Measurements from ENCODE around the gene ICAM2.

DNA sequence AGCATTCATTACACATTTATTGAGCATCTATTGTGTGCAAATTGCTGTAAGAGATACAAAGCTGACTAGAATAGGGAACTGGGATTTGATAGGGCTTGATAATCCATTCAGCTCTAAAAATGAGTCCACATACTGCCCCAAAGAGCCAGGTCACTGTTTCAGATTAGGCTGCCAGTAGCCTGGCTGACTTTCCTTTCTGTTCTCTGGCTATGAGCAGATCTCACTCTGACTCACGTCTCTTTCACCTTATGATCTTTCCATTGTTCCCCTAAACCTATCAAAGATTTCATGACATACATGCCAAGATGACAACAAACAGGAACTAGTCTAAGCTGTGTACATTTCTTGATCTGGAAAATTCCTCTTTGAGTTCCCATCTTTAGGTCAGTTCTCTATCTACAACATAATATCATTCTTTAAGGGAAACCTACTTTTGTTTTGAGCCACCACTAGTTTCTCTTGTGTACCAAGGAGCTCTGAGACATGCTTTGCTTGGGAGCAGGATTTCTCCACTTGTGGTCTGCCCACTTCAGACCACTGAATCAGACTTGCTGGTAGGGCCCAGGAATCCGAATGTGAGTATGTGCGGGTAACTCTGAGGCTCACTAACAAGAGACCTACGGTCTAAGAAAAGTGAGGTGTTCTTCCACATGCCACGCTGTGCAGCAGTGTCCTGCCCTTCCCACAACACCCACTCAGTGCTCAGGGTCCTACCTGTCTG is 40.9 kb upstream of the ICAM2 start:
- TF ChIP-seq RARB (CRISPR knock-in tag; IDR thresholded peaks at IDR 0.05) (no peak), ZFP30 (CRISPR knock-in tag; IDR thresholded peaks at IDR 0.05) (no peak), TCF4 (CRISPR knock-in tag; IDR thresholded peaks at IDR 0.05; ENCODE audit: borderline replicate concordance) (no peak), ZNF70 (CRISPR knock-in tag; IDR thresholded peaks at IDR 0.05) (no peak), ZC3H10 (CRISPR knock-in tag; IDR thresholded peaks at IDR 0.05) (no peak), BACH2 (CRISPR knock-in tag; IDR thresholded peaks at IDR 0.05; ENCODE audit: borderline replicate concordance) (no peak), ESRRG (CRISPR knock-in tag; IDR thresholded peaks at IDR 0.05) (no peak), ARNTL (CRISPR knock-in tag; IDR thresholded peaks at IDR 0.05; ENCODE audit: borderline replicate concordance, low read depth) (no peak)
- TF ChIP-seq, protein P1, sequence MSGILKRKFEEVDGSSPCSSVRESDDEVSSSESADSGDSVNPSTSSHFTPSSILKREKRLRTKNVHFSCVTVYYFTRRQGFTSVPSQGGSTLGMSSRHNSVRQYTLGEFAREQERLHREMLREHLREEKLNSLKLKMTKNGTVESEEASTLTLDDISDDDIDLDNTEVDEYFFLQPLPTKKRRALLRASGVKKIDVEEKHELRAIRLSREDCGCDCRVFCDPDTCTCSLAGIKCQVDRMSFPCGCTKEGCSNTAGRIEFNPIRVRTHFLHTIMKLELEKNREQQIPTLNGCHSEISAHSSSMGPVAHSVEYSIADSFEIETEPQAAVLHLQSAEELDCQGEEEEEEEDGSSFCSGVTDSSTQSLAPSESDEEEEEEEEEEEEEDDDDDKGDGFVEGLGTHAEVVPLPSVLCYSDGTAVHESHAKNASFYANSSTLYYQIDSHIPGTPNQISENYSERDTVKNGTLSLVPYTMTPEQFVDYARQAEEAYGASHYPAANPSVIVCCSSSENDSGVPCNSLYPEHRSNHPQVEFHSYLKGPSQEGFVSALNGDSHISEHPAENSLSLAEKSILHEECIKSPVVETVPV (CRISPR knock-in tag; IDR thresholded peaks at IDR 0.05) = no peak
- TF ChIP-seq, protein P2, sequence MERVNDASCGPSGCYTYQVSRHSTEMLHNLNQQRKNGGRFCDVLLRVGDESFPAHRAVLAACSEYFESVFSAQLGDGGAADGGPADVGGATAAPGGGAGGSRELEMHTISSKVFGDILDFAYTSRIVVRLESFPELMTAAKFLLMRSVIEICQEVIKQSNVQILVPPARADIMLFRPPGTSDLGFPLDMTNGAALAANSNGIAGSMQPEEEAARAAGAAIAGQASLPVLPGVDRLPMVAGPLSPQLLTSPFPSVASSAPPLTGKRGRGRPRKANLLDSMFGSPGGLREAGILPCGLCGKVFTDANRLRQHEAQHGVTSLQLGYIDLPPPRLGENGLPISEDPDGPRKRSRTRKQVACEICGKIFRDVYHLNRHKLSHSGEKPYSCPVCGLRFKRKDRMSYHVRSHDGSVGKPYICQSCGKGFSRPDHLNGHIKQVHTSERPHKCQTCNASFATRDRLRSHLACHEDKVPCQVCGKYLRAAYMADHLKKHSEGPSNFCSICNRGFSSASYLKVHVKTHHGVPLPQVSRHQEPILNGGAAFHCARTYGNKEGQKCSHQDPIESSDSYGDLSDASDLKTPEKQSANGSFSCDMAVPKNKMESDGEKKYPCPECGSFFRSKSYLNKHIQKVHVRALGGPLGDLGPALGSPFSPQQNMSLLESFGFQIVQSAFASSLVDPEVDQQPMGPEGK (CRISPR knock-in tag; IDR thresholded peaks at IDR 0.05; ENCODE audit: borderline replicate concordance) = no peak

Measured in SK-N-SH treated with all-trans-retinoic acid at 6 μM for 48 hours (cell line).